ENCODE data around the gene GRN. TPM values are rescaled to one million over a fixed set of nuclear protein-coding genes. Genes with fewer than 3 reads are reported as not detected.
"Not testable (repeated sequence)": the region's sequence is repeated elsewhere in the genome, so short reads cannot be mapped to it uniquely, and the experiment has no call there.

GRN gene
- total RNA-seq, 2 donors from 2014 or later = 65.0 to 73.0 TPM

GRCh38 chr17:44380767-44381166, 35.7 kb downstream of the GRN start:
- ATAC-seq (no peak), DNase-seq (ENCODE audit: low spot score in 2 of 2) (no peak)
- Mint-ChIP-seq H3K9me3 (no peaks in the 10 kb centered on the region), H3K36me3 (no peaks in the 10 kb centered on the region), H3K27ac (no peak overlapping the region)

GRCh38 chr17:44381810-44382305, 36.8 kb downstream of the GRN start:
- H3K27ac Mint-ChIP-seq = no peak overlapping the region
- DNase-seq (ENCODE audit: low spot score in 2 of 2) (no peak), ATAC-seq (no peak)
- H3K36me3 Mint-ChIP-seq = no peaks in the 10 kb centered on the region
- H3K9me3 Mint-ChIP-seq = no peaks in the 10 kb centered on the region

- ATAC-seq (no peak), DNase-seq (ENCODE audit: low spot score in 2 of 2) (no peak)
- Mint-ChIP-seq H3K36me3 (no peaks in the 10 kb centered on the region), H3K9me3 (no peaks in the 10 kb centered on the region), H3K27ac (no peak overlapping the region)
These were observed 37.8 kb downstream of the GRN start for GRCh38 chr17:44382917-44383316.

- ATAC-seq = no peak
- Mint-ChIP-seq H3K9me3 (no peaks in the 10 kb centered on the region), H3K27ac (no peak overlapping the region), H3K36me3 (no peaks in the 10 kb centered on the region)
- no peak for DNase-seq (ENCODE audit: low spot score in 2 of 2)
These were observed 38.3 kb downstream of the GRN start for GRCh38 chr17:44383363-44383762.

GRCh38 chr17:44383861-44384260, 38.8 kb downstream of the GRN start:
- no peaks in the 10 kb centered on the region for H3K9me3 Mint-ChIP-seq
- no peak for DNase-seq (ENCODE audit: low spot score in 2 of 2)
- no peaks in the 10 kb centered on the region for H3K36me3 Mint-ChIP-seq
- no peak for ATAC-seq
- no peak overlapping the region for H3K27ac Mint-ChIP-seq

GRCh38 chr17:44384281-44384822, 39.2 kb downstream of the GRN start:
- Mint-ChIP-seq H3K36me3 (peaks cover 0 to under 1% of the 10 kb centered on the region in 2 donors), H3K9me3 (no peaks in the 10 kb centered on the region), H3K27ac (no peak overlapping the region)
- DNase-seq (ENCODE audit: low spot score in 2 of 2) = no peak
- no peak for ATAC-seq

GRCh38 chr17:44384823-44385286, 39.8 kb downstream of the GRN start:
- Mint-ChIP-seq H3K9me3 (no peaks in the 10 kb centered on the region), H3K27ac (no peak overlapping the region), H3K36me3 (peaks cover 0 to 4% of the 10 kb centered on the region in 2 donors)
- DNase-seq (ENCODE audit: low spot score in 2 of 2) (no peak), ATAC-seq (no peak)

GRCh38 chr17:44385287-44386181, 40.4 kb downstream of the GRN start:
- ATAC-seq = peak; percentile 90 to 92
- Mint-ChIP-seq H3K27ac (no peak overlapping the region), H3K9me3 (no peaks in the 10 kb centered on the region), H3K36me3 (peaks cover 0 to 4% of the 10 kb centered on the region in 2 donors)
- peak; percentile 67 to 88 for DNase-seq (ENCODE audit: low spot score in 2 of 2)

GRCh38 chr17:44386182-44386525, 41.1 kb downstream of the GRN start:
- H3K36me3 Mint-ChIP-seq = peaks cover 0 to 4% of the 10 kb centered on the region in 2 donors
- DNase-seq (ENCODE audit: low spot score in 2 of 2) = no peak
- peak overlapping the region in 1 of 2 donors; percentile 72 for H3K27ac Mint-ChIP-seq
- H3K9me3 Mint-ChIP-seq = no peaks in the 10 kb centered on the region
- ATAC-seq = no peak

GRCh38 chr17:44387804-44388203, 42.7 kb downstream of the GRN start:
- DNase-seq (ENCODE audit: low spot score in 2 of 2) (no peak), ATAC-seq (no peak)
- Mint-ChIP-seq H3K27ac (no peak overlapping the region), H3K9me3 (no peaks in the 10 kb centered on the region), H3K36me3 (peaks cover 0 to 4% of the 10 kb centered on the region in 2 donors)

- H3K27ac Mint-ChIP-seq = peak within 1 kb of the TSS in 1 of 2 donors; percentile 3
- H3K9me3 Mint-ChIP-seq = no peaks in the 10 kb centered on the region
- H3K36me3 Mint-ChIP-seq = peaks cover 0 to 4% of the 10 kb centered on the region in 2 donors
- DNase-seq (ENCODE audit: low spot score in 2 of 2) (no peak), ATAC-seq (no peak)
These were observed 44.2 kb downstream of the GRN start, which contains the start of gene ITGA2B for GRCh38 chr17:44389281-44389680. Gene ITGA2B (minus strand): TSS chr17:44389649. CDS start chr17:44389473, 176 bp downstream.

GRCh38 chr17:44389723-44390202, 44.7 kb downstream of the GRN start:
- H3K9me3 Mint-ChIP-seq = no peaks in the 10 kb centered on the region
- no peak for DNase-seq (ENCODE audit: low spot score in 2 of 2)
- H3K27ac Mint-ChIP-seq = peak overlapping the region in 1 of 2 donors; percentile 3
- peaks cover 0 to 4% of the 10 kb centered on the region in 2 donors for H3K36me3 Mint-ChIP-seq
- no peak for ATAC-seq

- DNase-seq (ENCODE audit: low spot score in 2 of 2) (no peak), ATAC-seq (no peak)
- H3K27ac Mint-ChIP-seq = peak overlapping the region in 1 of 2 donors; percentile 3
- H3K36me3 Mint-ChIP-seq = peaks cover 0 to 4% of the 10 kb centered on the region in 2 donors
- no peaks in the 10 kb centered on the region for H3K9me3 Mint-ChIP-seq
These were observed 45.3 kb downstream of the GRN start for GRCh38 chr17:44390250-44390870.

GRCh38 chr17:44394112-44394511, 49.0 kb downstream of the GRN start:
- Mint-ChIP-seq H3K27ac (peak overlapping the region in 1 of 2 donors; percentile 66), H3K36me3 (peaks cover 8 to 14% of the 10 kb centered on the region in 2 donors)
- not testable (repeated sequence) for ATAC-seq; H3K9me3 Mint-ChIP-seq; DNase-seq (ENCODE audit: low spot score in 2 of 2)

GRCh38 chr17:44394833-44395232, 49.7 kb downstream of the GRN start:
- no peak for ATAC-seq
- H3K36me3 Mint-ChIP-seq = peaks cover 8 to 15% of the 10 kb centered on the region in 2 donors
- no peak for DNase-seq (ENCODE audit: low spot score in 2 of 2)
- H3K27ac Mint-ChIP-seq = no peak overlapping the region
- H3K9me3 Mint-ChIP-seq = no peaks in the 10 kb centered on the region

GRCh38 chr17:44396946-44397345, 51.8 kb downstream of the GRN start:
- H3K36me3 Mint-ChIP-seq = peaks cover 14 to 21% of the 10 kb centered on the region in 2 donors

More at GRCh38 chr17:44396946-44397345, 51.8 kb downstream of the GRN start:
- H3K9me3 Mint-ChIP-seq = no peaks in the 10 kb centered on the region
- peak overlapping the region in 1 of 2 donors; percentile 73 for H3K27ac Mint-ChIP-seq
- no peak for ATAC-seq
- no peak for DNase-seq (ENCODE audit: low spot score in 2 of 2)

All from activated naive CD4-positive, alpha-beta T cell treated with anti-CD3 and anti-CD28 coated beads, Interleukin-2, amount 50 U/mL, for 72 hours (primary cell).